OCI-LY7 (cell line): Measurements from ENCODE around the gene CEP164.

Source experiments
- CTCF ChIP-seq: fragments of 200-600 bp; sonication (generic); conservative IDR thresholded peaks from 2 replicates; pipeline ENCODE4 v1.5.1; 2014; ENCODE audit warnings: mild to moderate bottlenecking, antibody characterized with exemption, low read length, moderate library complexity, mixed read lengths
- EZH2phosphoT487 ChIP-seq: fragments of 200-600 bp; sonication (generic); IDR thresholded peaks from 2 replicates; pipeline ENCODE4 v1.6.1; 2018; ENCODE audit warnings: low read depth, borderline replicate concordance, mild to moderate bottlenecking, mixed run types, antibody characterized with exemption, low read length, moderate library complexity, mixed read lengths

- TF ChIP-seq CTCF (no peak), EZH2phosphoT487 (no peak)
These were observed 30.8 kb upstream of the CEP164 start for GRCh38 chr11:117296881-117297280.
